Measurements from ENCODE around the gene CLEC2L.

- no peak for TF ChIP-seq RARB (CRISPR knock-in tag; IDR thresholded peaks at IDR 0.05)
- no peak for TF ChIP-seq POU6F1 (CRISPR knock-in tag; IDR thresholded peaks at IDR 0.05; ENCODE audit: borderline replicate concordance, low read depth)
- no peak for TF ChIP-seq ARNTL (CRISPR knock-in tag; IDR thresholded peaks at IDR 0.05; ENCODE audit: borderline replicate concordance, low read depth)
Observed at GRCh38 chr7:139568813-139569490, 45.5 kb downstream of the CLEC2L start.
